ENCODE measurements around the gene AQP2. TPM values are rescaled to one million over a fixed set of nuclear protein-coding genes. Genes with fewer than 3 reads are reported as not detected.

AQP2 gene
- total RNA-seq, 4 donors from 2014 or later = not detected

- WGBS, 2 donors = 65 to 76% methylated on average over 3 of the region's 3 CpGs
- Histone ChIP-seq H3K27ac (no peak overlapping the region), H3K36me3 (no peaks in the 10 kb centered on the region), H3K4me1 (peaks cover 7 to 48% (median 36%) of the 10 kb centered on the region in 3 donors), H3K9me3 (no peaks in the 10 kb centered on the region), H3K4me3 (no peak overlapping the region), H3K27me3 (peaks cover 0 to 22% (median 0%) of the 10 kb centered on the region in 4 donors)
- TF ChIP-seq CTCF (IDR thresholded peaks at IDR 0.05) (no peak), POLR2A (IDR thresholded peaks at IDR 0.05) (no peak)
- DNase-seq = no peak
- intact Hi-C loops (cut with DNase I) = no loop called here
Observed at GRCh38 chr12:49946497-49946896, 4.0 kb upstream of the AQP2 start.

GRCh38 chr12:49947593-49948226 is 2.8 kb upstream of the AQP2 start:
- no peak overlapping the region for H3K27ac ChIP-seq
- no peak for DNase-seq
- H3K36me3 ChIP-seq = no peaks in the 10 kb centered on the region
- H3K27me3 ChIP-seq = peaks cover 0 to 28% (median 0%) of the 10 kb centered on the region in 4 donors
- peaks cover 14 to 44% (median 25%) of the 10 kb centered on the region in 3 donors for H3K4me1 ChIP-seq
- H3K9me3 ChIP-seq = no peaks in the 10 kb centered on the region
- TF ChIP-seq POLR2A (IDR thresholded peaks at IDR 0.05) (no peak), CTCF (IDR thresholded peaks at IDR 0.05) (no peak)
- intact Hi-C loops (cut with DNase I) = no loop called here
- H3K4me3 ChIP-seq = no peak overlapping the region
- WGBS, 2 donors = 61 to 67% methylated on average over 1 to 7 of the region's 7 CpGs

DNA sequence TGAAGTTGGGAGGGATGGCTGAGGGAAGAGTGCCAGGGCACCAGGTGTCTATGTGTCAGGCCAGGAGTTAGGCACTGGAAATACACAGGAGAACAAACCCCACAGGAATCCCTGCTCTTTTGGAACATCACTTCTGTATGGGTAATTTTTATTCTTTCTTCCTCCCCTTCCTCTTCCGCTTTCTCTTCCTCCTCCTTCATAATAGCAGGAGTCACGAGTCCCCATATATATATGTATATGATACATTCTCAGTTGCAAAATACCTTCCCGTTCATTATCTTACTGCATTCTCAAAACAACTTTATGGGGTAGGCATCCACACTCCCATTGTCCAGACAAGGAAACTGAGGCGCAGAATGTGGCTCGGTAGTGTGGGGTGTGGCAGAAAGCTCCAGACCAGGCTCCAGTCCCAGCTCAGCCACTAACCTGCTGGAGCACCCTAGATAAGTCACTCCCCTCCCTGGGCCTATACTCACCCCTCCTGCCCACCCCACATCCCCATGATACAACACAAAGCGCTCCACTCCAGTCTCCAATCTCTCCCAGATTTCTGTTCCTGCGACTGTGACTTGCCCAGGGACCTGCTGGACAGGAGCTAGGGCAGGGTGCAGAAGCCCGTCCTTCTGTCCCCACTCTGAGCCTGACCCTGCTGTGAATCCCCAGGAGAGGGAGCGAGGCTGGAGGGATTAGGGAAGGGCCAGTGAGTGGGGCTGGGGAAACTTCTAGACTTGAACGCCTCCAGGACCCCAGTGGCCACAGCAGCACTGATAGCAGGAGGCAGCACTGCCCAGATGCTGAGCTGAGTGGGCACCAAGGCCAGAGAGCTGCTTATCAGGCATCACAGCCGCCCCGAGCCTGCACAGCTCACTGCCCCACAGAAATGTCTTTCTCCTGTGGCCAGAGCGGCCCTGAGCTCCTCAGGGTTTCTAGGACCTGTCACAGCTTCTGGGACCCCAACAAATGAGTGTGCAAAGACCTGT is 1.4 kb upstream of the AQP2 start:
- intact Hi-C loops (cut with DNase I) = no loop called here
- Histone ChIP-seq H3K27me3 (peaks cover 0 to 37% (median 0%) of the 10 kb centered on the region in 4 donors), H3K4me1 (peaks cover 7 to 30% (median 12%) of the 10 kb centered on the region in 3 donors), H3K27ac (no peak overlapping the region), H3K4me3 (no peak overlapping the region), H3K9me3 (no peaks in the 10 kb centered on the region), H3K36me3 (no peaks in the 10 kb centered on the region)
- 86 to 87% methylated on average over 6 to 7 of the region's 13 CpGs for WGBS, 2 donors
- TF ChIP-seq POLR2A (IDR thresholded peaks at IDR 0.05) (no peak), CTCF (IDR thresholded peaks at IDR 0.05) (no peak)
- DNase-seq = no peak

DNA sequence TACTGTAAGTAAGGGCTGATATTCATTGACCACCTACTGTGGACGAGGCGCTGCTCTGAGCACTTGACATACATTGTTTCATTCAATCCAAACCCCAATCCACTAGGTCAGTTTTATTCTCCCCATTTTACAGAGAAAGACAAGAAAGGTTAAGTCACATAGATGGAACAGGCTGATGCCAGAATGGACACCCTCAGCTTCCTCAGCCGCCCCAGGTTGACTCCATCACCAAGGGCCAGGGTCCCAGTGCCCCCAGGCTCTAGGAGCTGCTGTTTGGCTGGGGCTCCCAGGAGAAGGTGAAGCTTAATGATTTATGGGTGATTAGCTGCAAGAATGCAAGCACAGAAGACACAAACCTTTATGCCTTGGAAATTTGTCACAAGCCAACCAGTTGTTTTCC is 671 bp upstream of the AQP2 start:
- no peak for DNase-seq
- no peaks in the 10 kb centered on the region for H3K9me3 ChIP-seq
- no peak overlapping the region for H3K27ac ChIP-seq
- H3K4me3 ChIP-seq = no peak overlapping the region
- intact Hi-C loops (cut with DNase I) = no loop called here
- WGBS, 2 donors = 89 to 93% methylated on average over 2 to 3 of the region's 3 CpGs
- peaks cover 7 to 30% (median 10%) of the 10 kb centered on the region in 3 donors for H3K4me1 ChIP-seq
- TF ChIP-seq POLR2A (IDR thresholded peaks at IDR 0.05) = no peak
- TF ChIP-seq CTCF (IDR thresholded peaks at IDR 0.05) = no peak
- H3K27me3 ChIP-seq = peaks cover 0 to 44% (median 2%) of the 10 kb centered on the region in 4 donors
- no peaks in the 10 kb centered on the region for H3K36me3 ChIP-seq
